Measurements from ENCODE around the gene SPOCK1. TPM values are rescaled to one million over a fixed set of nuclear protein-coding genes. Genes with fewer than 3 reads are reported as not detected.

Gene SPOCK1
- total and polyA plus RNA-seq, 2 of the 4 experiments (the other 2 are of a cell fraction) = 5.0 to 20.3 TPM

DNA sequence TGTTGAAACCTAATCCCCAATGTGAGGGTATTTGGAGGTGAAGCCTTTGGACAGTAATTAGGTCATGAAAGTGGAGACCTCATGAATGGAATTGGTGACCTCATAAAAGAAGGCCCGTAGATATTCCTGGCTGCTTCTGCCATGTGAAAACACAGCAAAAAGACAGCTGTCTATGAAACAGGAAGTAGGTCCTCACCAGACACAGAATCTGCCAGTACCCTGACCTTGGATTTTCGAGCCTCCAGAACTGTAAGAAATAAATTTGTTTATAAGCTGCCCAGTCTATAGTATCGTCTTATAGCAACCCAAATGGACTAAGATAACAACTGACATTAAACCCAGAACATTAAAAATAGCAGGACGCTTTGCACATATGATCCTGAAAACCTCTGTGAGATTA lies 371.1 kb downstream of the SPOCK1 start:
- Histone ChIP-seq H2AFZ (replicated peaks; ENCODE audit: low read length, poor library complexity) (no peak overlapping the region), H3K4me1 (ENCODE audit: control insufficient read depth, insufficient read depth, low read length) (no peaks in the 10 kb centered on the region), H3K9me3 (ENCODE audit: control insufficient read depth, insufficient read depth, low read length) (no peaks in the 10 kb centered on the region), H2BK120ac (ENCODE audit: low read depth, low read length) (no peak overlapping the region), H3K27me3 (ENCODE audit: control insufficient read depth, insufficient read depth, low read length) (0 out of 2 replicates have a peak, but pooled peaks cover 2% of the 10 kb centered on the region), H4K91ac (ENCODE audit: insufficient read depth, low read depth, low read length) (no peak overlapping the region), H4K8ac (ENCODE audit: low read depth in 2 of 2, low read length in 2 of 2) (no peak overlapping the region), H3K14ac (replicated peaks; ENCODE audit: low read depth, low read length) (no peak overlapping the region), H4K20me1 (ENCODE audit: insufficient read depth, low read length) (no peaks in the 10 kb centered on the region), H2AK9ac (replicated peaks; ENCODE audit: low read depth, low read length, poor library complexity) (no peak overlapping the region), H3K23ac (ENCODE audit: low read depth, low read length) (no peak overlapping the region), H3K4me2 (ENCODE audit: low read depth, low read length) (no peak overlapping the region), H3K27ac (ENCODE audit: insufficient read depth, low read length) (no peak overlapping the region), H3K18ac (ENCODE audit: low read depth, low read length) (no peak overlapping the region), H2BK20ac (ENCODE audit: low read depth, low read length) (no peak overlapping the region), H3K79me1 (ENCODE audit: low read depth in 1 of 2, low read length in 2 of 2) (no peaks in the 10 kb centered on the region), H3K36me3 (ENCODE audit: control insufficient read depth, insufficient read depth, low read length) (no peaks in the 10 kb centered on the region), H2BK15ac (ENCODE audit: low read depth, low read length) (no peak overlapping the region), H3K56ac (ENCODE audit: extremely low read depth, insufficient read depth, low read length) (no peak overlapping the region), H3K9me1 (ENCODE audit: insufficient read depth, low read length) (no peaks in the 10 kb centered on the region), H2BK5ac (ENCODE audit: low read depth, low read length, poor library complexity, severe bottlenecking) (no peak overlapping the region), H3K4ac (ENCODE audit: low read depth, low read length) (no peak overlapping the region), H2AK5ac (ENCODE audit: low read depth, low read length) (no peak overlapping the region), H3K4me3 (ENCODE audit: insufficient read depth, low read depth, low read length) (no peak overlapping the region), H4K5ac (ENCODE audit: low read depth, low read length) (no peak overlapping the region), H3K9ac (ENCODE audit: low read depth, low read length) (no peak overlapping the region)
- TF ChIP-seq, protein P1, sequence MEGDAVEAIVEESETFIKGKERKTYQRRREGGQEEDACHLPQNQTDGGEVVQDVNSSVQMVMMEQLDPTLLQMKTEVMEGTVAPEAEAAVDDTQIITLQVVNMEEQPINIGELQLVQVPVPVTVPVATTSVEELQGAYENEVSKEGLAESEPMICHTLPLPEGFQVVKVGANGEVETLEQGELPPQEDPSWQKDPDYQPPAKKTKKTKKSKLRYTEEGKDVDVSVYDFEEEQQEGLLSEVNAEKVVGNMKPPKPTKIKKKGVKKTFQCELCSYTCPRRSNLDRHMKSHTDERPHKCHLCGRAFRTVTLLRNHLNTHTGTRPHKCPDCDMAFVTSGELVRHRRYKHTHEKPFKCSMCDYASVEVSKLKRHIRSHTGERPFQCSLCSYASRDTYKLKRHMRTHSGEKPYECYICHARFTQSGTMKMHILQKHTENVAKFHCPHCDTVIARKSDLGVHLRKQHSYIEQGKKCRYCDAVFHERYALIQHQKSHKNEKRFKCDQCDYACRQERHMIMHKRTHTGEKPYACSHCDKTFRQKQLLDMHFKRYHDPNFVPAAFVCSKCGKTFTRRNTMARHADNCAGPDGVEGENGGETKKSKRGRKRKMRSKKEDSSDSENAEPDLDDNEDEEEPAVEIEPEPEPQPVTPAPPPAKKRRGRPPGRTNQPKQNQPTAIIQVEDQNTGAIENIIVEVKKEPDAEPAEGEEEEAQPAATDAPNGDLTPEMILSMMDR (conservative IDR thresholded peaks at IDR 0.05; ENCODE audit: low read depth, low read length) = no peak
- TF ChIP-seq MAZ (IDR thresholded peaks at IDR 0.05; ENCODE audit: borderline replicate concordance, low read depth, low read length) (no peak), BHLHE40 (IDR thresholded peaks at IDR 0.05; ENCODE audit: low read depth, low read length) (no peak), CHD1 (IDR thresholded peaks at IDR 0.05; ENCODE audit: low read depth, low read length) (no peak)
- TF ChIP-seq, protein P2, sequence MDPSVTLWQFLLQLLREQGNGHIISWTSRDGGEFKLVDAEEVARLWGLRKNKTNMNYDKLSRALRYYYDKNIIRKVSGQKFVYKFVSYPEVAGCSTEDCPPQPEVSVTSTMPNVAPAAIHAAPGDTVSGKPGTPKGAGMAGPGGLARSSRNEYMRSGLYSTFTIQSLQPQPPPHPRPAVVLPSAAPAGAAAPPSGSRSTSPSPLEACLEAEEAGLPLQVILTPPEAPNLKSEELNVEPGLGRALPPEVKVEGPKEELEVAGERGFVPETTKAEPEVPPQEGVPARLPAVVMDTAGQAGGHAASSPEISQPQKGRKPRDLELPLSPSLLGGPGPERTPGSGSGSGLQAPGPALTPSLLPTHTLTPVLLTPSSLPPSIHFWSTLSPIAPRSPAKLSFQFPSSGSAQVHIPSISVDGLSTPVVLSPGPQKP (IDR thresholded peaks at IDR 0.05; ENCODE audit: borderline replicate concordance, low read depth, low read length) = no peak
- in situ Hi-C loops (cut with MboI; ENCODE audit: low sequenced_read_pairs) = no loop called here
- no peak for DNase-seq
- WGBS, 2 experiments (ENCODE audit: extremely low coverage in 2 of 2, insufficient read length in 1 of 2) = 14% methylated on average over 1 of the region's 4 CpGs; no CpG with 5 or more reads in 1 of the 2 experiments
- ATAC-seq (ENCODE audit: low read depth) = no peak
- intact Hi-C loops (cut with micrococcal nuclease) = no loop called here
- ChIA-PET CTCF (no interaction called here), POLR2A (ENCODE audit: unreplicated experiment) (no interaction called here)
- no TSS peak for BruUV-seq (replicated peaks)
- dilution Hi-C loops (cut with HindIII; ENCODE audit: low sequenced_read_pairs, unreplicated experiment) = no loop called here

Data from IMR-90 (cell line).